DND-41 (cell line): ENCODE measurements around the gene SCAPER.

Experiments used
- ATAC-seq: fragments of 200-7000 bp; cut with Tn5 transposase; 3 replicates; pipeline ENCODE4 v1.9.1; 2021; ENCODE audit warnings: low read depth; ENCODE audit not compliant: insufficient read depth
- DNase-seq: peaks from one replicate; pipeline ENCODE4 v3.0.0-alpha.2; 2020
- H2AFZ ChIP-seq: 2 replicates; pipeline ENCODE4 v1.6.0; 2012; ENCODE audit warnings: low read depth, low read length
- H3K27ac ChIP-seq: 2 replicates; pipeline ENCODE4 v1.5.1; 2012; ENCODE audit warnings: low read length, inconsistent platforms
- H3K27me3 ChIP-seq: fragments of 200-600 bp; sonication (generic); 2 replicates; pipeline ENCODE4 v1.6.0; 2012; ENCODE audit warnings: low read length, mild to moderate bottlenecking, inconsistent platforms; ENCODE audit not compliant: insufficient read depth, poor library complexity
- H3K36me3 ChIP-seq: 2 replicates; pipeline ENCODE4 v1.5.1; 2012; ENCODE audit warnings: low read length, inconsistent platforms; ENCODE audit not compliant: insufficient read depth
- H3K4me1 ChIP-seq: 2 replicates; pipeline ENCODE4 v1.5.1; 2012; ENCODE audit warnings: mild to moderate bottlenecking, low read length; ENCODE audit not compliant: insufficient read depth
- H3K4me2 ChIP-seq: 2 replicates; pipeline ENCODE4 v1.6.0; 2012; ENCODE audit warnings: mild to moderate bottlenecking, moderate library complexity, low read length, inconsistent platforms; ENCODE audit not compliant: insufficient read depth
- H3K4me3 ChIP-seq, 2 experiments: fragments of 200-600 bp in 1 of 2; shearing (Covaris generic) in 1 of 2; 2 replicates each; pipeline ENCODE4 v1.5.1; 2012 to 2016; ENCODE audit warnings: inconsistent platforms in 2 of 2, low read length in 2 of 2, mild to moderate bottlenecking in 2 of 2, low read depth in 1 of 2, moderate library complexity in 1 of 2
- H3K79me2 ChIP-seq: 2 replicates; pipeline ENCODE4 v1.6.0; 2012; ENCODE audit warnings: low read length, inconsistent platforms; ENCODE audit not compliant: insufficient read depth
- H3K9ac ChIP-seq: 2 replicates; pipeline ENCODE4 v1.6.0; 2012; ENCODE audit warnings: low read depth, mild to moderate bottlenecking, inconsistent platforms, low read length, moderate library complexity
- H3K9me3 ChIP-seq: 2 replicates; pipeline ENCODE4 v1.5.1; 2012; ENCODE audit warnings: low read length, moderate library complexity, mild to moderate bottlenecking, inconsistent platforms; ENCODE audit not compliant: insufficient read depth, severe bottlenecking
- H4K20me1 ChIP-seq: 2 replicates; pipeline ENCODE4 v1.6.0; 2012; ENCODE audit warnings: low read length; ENCODE audit not compliant: insufficient read depth
- CTCF ChIP-seq: IDR thresholded peaks from 2 replicates; pipeline ENCODE4 v1.5.1; 2012; ENCODE audit warnings: borderline replicate concordance, low read length, moderate library complexity, mild to moderate bottlenecking; ENCODE audit not compliant: poor library complexity, severe bottlenecking; ENCODE audit errors: extremely low read depth
- EZH2 ChIP-seq: IDR thresholded peaks from 3 replicates; pipeline ENCODE4 v1.6.1; 2012; ENCODE audit warnings: borderline replicate concordance, low read depth, mild to moderate bottlenecking, moderate library complexity, low read length, inconsistent platforms; ENCODE audit not compliant: severe bottlenecking

SCAPER gene

GRCh38 chr15:76942331-76942730 lies 37.2 kb upstream of the SCAPER start:
- no peaks in the 10 kb centered on the region for H3K27me3 ChIP-seq
- peaks cover 35% of the 10 kb centered on the region for H3K36me3 ChIP-seq
- no peak overlapping the region for H3K4me2 ChIP-seq
- no peak overlapping the region for H3K9ac ChIP-seq
- H3K27ac ChIP-seq = no peak overlapping the region
- H4K20me1 ChIP-seq = 0 out of 2 replicates have a peak, but pooled peaks cover 2% of the 10 kb centered on the region
- ATAC-seq (no peak), DNase-seq (no peak)
- TF ChIP-seq EZH2 = no peak
- no peak for TF ChIP-seq CTCF
- H3K4me3 ChIP-seq = no peak overlapping the region
- H2AFZ ChIP-seq = no peak overlapping the region
- no peaks in the 10 kb centered on the region for H3K79me2 ChIP-seq
- H3K9me3 ChIP-seq = no peaks in the 10 kb centered on the region
- no peaks in the 10 kb centered on the region for H3K4me1 ChIP-seq

- H3K36me3 ChIP-seq = peaks cover 33% of the 10 kb centered on the region
- no peak for ATAC-seq
- no peaks in the 10 kb centered on the region for H3K9me3 ChIP-seq
These were observed 36.5 kb upstream of the SCAPER start for GRCh38 chr15:76941636-76942035.

GRCh38 chr15:76939715-76940114 lies 34.6 kb upstream of the SCAPER start:
- H3K9ac ChIP-seq = no peak overlapping the region
- TF ChIP-seq EZH2 = no peak
- no peak for TF ChIP-seq CTCF

More at GRCh38 chr15:76941636-76942035, 36.5 kb upstream of the SCAPER start:
- no peak overlapping the region for H3K27ac ChIP-seq
- no peak overlapping the region for H3K4me3 ChIP-seq
- H4K20me1 ChIP-seq = 0 out of 2 replicates have a peak, but pooled peaks cover 2% of the 10 kb centered on the region
- no peak overlapping the region for H3K9ac ChIP-seq
- no peak overlapping the region for H3K4me2 ChIP-seq
- DNase-seq = no peak
- no peak overlapping the region for H2AFZ ChIP-seq
- no peaks in the 10 kb centered on the region for H3K4me1 ChIP-seq
- H3K27me3 ChIP-seq = no peaks in the 10 kb centered on the region
- H3K79me2 ChIP-seq = no peaks in the 10 kb centered on the region
- no peak for TF ChIP-seq EZH2
- no peak for TF ChIP-seq CTCF

GRCh38 chr15:76938752-76939151 lies 33.6 kb upstream of the SCAPER start:
- Histone ChIP-seq H3K9me3 (no peaks in the 10 kb centered on the region), H3K4me2 (no peak overlapping the region), H3K27me3 (no peaks in the 10 kb centered on the region), H3K79me2 (peaks cover 3% of the 10 kb centered on the region), H3K4me1 (peaks cover 10% of the 10 kb centered on the region), H3K9ac (no peak overlapping the region), H3K4me3 (no peak overlapping the region), H3K27ac (no peak overlapping the region), H3K36me3 (peaks cover 44% of the 10 kb centered on the region), H2AFZ (no peak overlapping the region), H4K20me1 (no peaks in the 10 kb centered on the region)
- ATAC-seq (no peak), DNase-seq (no peak)
- TF ChIP-seq CTCF (no peak), EZH2 (no peak)

More at GRCh38 chr15:76939715-76940114, 34.6 kb upstream of the SCAPER start:
- H3K27ac ChIP-seq = no peak overlapping the region
- H3K9me3 ChIP-seq = no peaks in the 10 kb centered on the region
- no peak for DNase-seq
- H3K79me2 ChIP-seq = no peaks in the 10 kb centered on the region
- H4K20me1 ChIP-seq = no peaks in the 10 kb centered on the region
- peaks cover 4% of the 10 kb centered on the region; the same call in 1 of the 2 replicates for H3K4me1 ChIP-seq
- no peaks in the 10 kb centered on the region for H3K27me3 ChIP-seq
- no peak overlapping the region for H3K4me2 ChIP-seq
- no peak overlapping the region for H2AFZ ChIP-seq
- peaks cover 41% of the 10 kb centered on the region for H3K36me3 ChIP-seq
- no peak overlapping the region for H3K4me3 ChIP-seq
- ATAC-seq = no peak
